ENCODE data around the gene TMEM8B.
A peak's percentile ranks its signal among the peaks of the same experiment; 100 is the strongest.

TMEM8B gene

GRCh38 chr9:35810122-35810521, 18.9 kb upstream of the TMEM8B start:
- DNase-seq (ENCODE audit: low spot score) (no peak), FAIRE-seq (no peak)

- DNase-seq (ENCODE audit: low spot score) (no peak), FAIRE-seq (no peak)
Observed at GRCh38 chr9:35811381-35812024, 17.5 kb upstream of the TMEM8B start.

GRCh38 chr9:35812025-35812602, 16.9 kb upstream of the TMEM8B start, which contains the start of gene SPAG8:
SPAG8 (minus strand) TSS chr9:35812262; CDS start chr9:35812147, 115 bp downstream.
- DNase-seq (ENCODE audit: low spot score) (peak; percentile 87), FAIRE-seq (no peak)

GRCh38 chr9:35813434-35814105, 15.5 kb upstream of the TMEM8B start:
- DNase-seq (ENCODE audit: low spot score): peak; percentile 12
- no peak for FAIRE-seq

- DNase-seq (ENCODE audit: low spot score): peak; percentile 49
- FAIRE-seq: no peak
Observed at GRCh38 chr9:35814106-35814840, 14.8 kb upstream of the TMEM8B start.

GRCh38 chr9:35814841-35815543, 14.0 kb upstream of the TMEM8B start, which contains the start of gene HINT2:
HINT2 (minus strand) TSS chr9:35815042; CDS start chr9:35814979, 63 bp downstream.
- FAIRE-seq (peak; percentile 89), DNase-seq (ENCODE audit: low spot score) (peak; percentile 93)

- DNase-seq (ENCODE audit: low spot score) (no peak), FAIRE-seq (no peak)
Observed at GRCh38 chr9:35816708-35817107, 12.3 kb upstream of the TMEM8B start.

GRCh38 chr9:35818341-35818740, 10.7 kb upstream of the TMEM8B start:
- no peak for DNase-seq (ENCODE audit: low spot score)
- no peak for FAIRE-seq

- DNase-seq (ENCODE audit: low spot score) (no peak), FAIRE-seq (no peak)
Observed at GRCh38 chr9:35820076-35820475, 9.0 kb upstream of the TMEM8B start.

- DNase-seq (ENCODE audit: low spot score) (no peak), FAIRE-seq (no peak)
Observed at GRCh38 chr9:35822926-35823325, 6.1 kb upstream of the TMEM8B start.

- FAIRE-seq (no peak), DNase-seq (ENCODE audit: low spot score) (no peak)
Observed at GRCh38 chr9:35826071-35826701, 2.8 kb upstream of the TMEM8B start.

- FAIRE-seq: no peak
- no peak for DNase-seq (ENCODE audit: low spot score)
Observed at GRCh38 chr9:35827486-35827885, 1.5 kb upstream of the TMEM8B start.

GRCh38 chr9:35828716-35829083, 328 bp upstream of the TMEM8B start, which contains the start of gene FAM221B:
FAM221B (minus strand) TSS chr9:35828732; CDS start chr9:35826161, 2,571 bp downstream.
- FAIRE-seq: no peak
- no peak for DNase-seq (ENCODE audit: low spot score)

GRCh38 chr9:35829764-35830096, 702 bp downstream of the TMEM8B start:
- no peak for DNase-seq (ENCODE audit: low spot score)
- FAIRE-seq: no peak

- FAIRE-seq (no peak), DNase-seq (ENCODE audit: low spot score) (no peak)
Observed at GRCh38 chr9:35831040-35831439, 2.0 kb downstream of the TMEM8B start.

- no peak for FAIRE-seq
- DNase-seq (ENCODE audit: low spot score): no peak
Observed at GRCh38 chr9:35832814-35833213, 3.8 kb downstream of the TMEM8B start.

GRCh38 chr9:35834260-35835215, 5.5 kb downstream of the TMEM8B start:
- no peak for FAIRE-seq
- no peak for DNase-seq (ENCODE audit: low spot score)

GRCh38 chr9:35835216-35835632, 6.2 kb downstream of the TMEM8B start:
- no peak for FAIRE-seq

GRCh38 chr9:35835766-35836165, 6.7 kb downstream of the TMEM8B start:
- DNase-seq (ENCODE audit: low spot score): no peak
- no peak for FAIRE-seq

More at GRCh38 chr9:35835216-35835632, 6.2 kb downstream of the TMEM8B start:
- DNase-seq (ENCODE audit: low spot score): no peak

GRCh38 chr9:35836595-35836994, 7.6 kb downstream of the TMEM8B start:
- DNase-seq (ENCODE audit: low spot score) (no peak), FAIRE-seq (no peak)

Data from RCC 7860 (cell line).